ENCODE results near the gene USP7.
"Not testable (repeated sequence)": the region's sequence is repeated elsewhere in the genome, so short reads cannot be mapped to it uniquely, and the experiment has no call there.

The USP7 gene

GRCh38 chr16:8882725-8883377, 80.9 kb downstream of the USP7 start:
- DNase-seq (ENCODE audit: low read depth in 1 of 2, low spot score in 1 of 2) = no peak
- TF ChIP-seq JUND (IDR thresholded peaks at IDR 0.05; ENCODE audit: low read depth) = no peak
- in situ Hi-C loops (cut with HindIII; ENCODE audit: low pct_unique_long_range_greater_than_20kb, low sequenced_read_pairs) = no loop called here

- no peak for TF ChIP-seq JUND (IDR thresholded peaks at IDR 0.05; ENCODE audit: low read depth)
- in situ Hi-C loops (cut with HindIII; ENCODE audit: low pct_unique_long_range_greater_than_20kb, low sequenced_read_pairs) = no loop called here
- no peak for DNase-seq (ENCODE audit: low read depth in 1 of 2, low spot score in 1 of 2)
These were observed 81.6 kb downstream of the USP7 start, which contains the start of gene LITAFD for GRCh38 chr16:8882041-8882617. Gene LITAFD, plus strand, starts transcription at chr16:8882351. Its CDS starts 2,005 bp downstream, at chr16:8884356.

GRCh38 chr16:8880839-8881510, 82.7 kb downstream of the USP7 start:
- DNase-seq (ENCODE audit: low read depth in 1 of 2, low spot score in 1 of 2) = no peak
- TF ChIP-seq JUND (IDR thresholded peaks at IDR 0.05; ENCODE audit: low read depth) = no peak
- in situ Hi-C loops (cut with HindIII; ENCODE audit: low pct_unique_long_range_greater_than_20kb, low sequenced_read_pairs) = no loop called here

- DNase-seq (ENCODE audit: low read depth in 1 of 2, low spot score in 1 of 2) = no peak
- no peak for TF ChIP-seq JUND (IDR thresholded peaks at IDR 0.05; ENCODE audit: low read depth)
- in situ Hi-C loops (cut with HindIII; ENCODE audit: low pct_unique_long_range_greater_than_20kb, low sequenced_read_pairs) = no loop called here
These were observed 85.2 kb downstream of the USP7 start for GRCh38 chr16:8878523-8878911.

GRCh38 chr16:8877894-8878522, 85.7 kb downstream of the USP7 start:
- in situ Hi-C loops (cut with HindIII; ENCODE audit: low pct_unique_long_range_greater_than_20kb, low sequenced_read_pairs) = no loop called here
- no peak for DNase-seq (ENCODE audit: low read depth in 1 of 2, low spot score in 1 of 2)
- TF ChIP-seq JUND (IDR thresholded peaks at IDR 0.05; ENCODE audit: low read depth) = no peak

GRCh38 chr16:8875317-8875716, 88.4 kb downstream of the USP7 start:
- in situ Hi-C loops (cut with HindIII; ENCODE audit: low pct_unique_long_range_greater_than_20kb, low sequenced_read_pairs); DNase-seq (ENCODE audit: low read depth in 1 of 2, low spot score in 1 of 2): not testable (repeated sequence)

- in situ Hi-C loops (cut with HindIII; ENCODE audit: low pct_unique_long_range_greater_than_20kb, low sequenced_read_pairs) = no loop called here
- DNase-seq (ENCODE audit: low read depth in 1 of 2, low spot score in 1 of 2) = no peak
- TF ChIP-seq JUND (IDR thresholded peaks at IDR 0.05; ENCODE audit: low read depth) = no peak
These were observed 89.3 kb downstream of the USP7 start for GRCh38 chr16:8874388-8874787.

GRCh38 chr16:8873866-8874195, 89.9 kb downstream of the USP7 start:
- in situ Hi-C loops (cut with HindIII; ENCODE audit: low pct_unique_long_range_greater_than_20kb, low sequenced_read_pairs); DNase-seq (ENCODE audit: low read depth in 1 of 2, low spot score in 1 of 2): not testable (repeated sequence)

GRCh38 chr16:8872967-8873865, 90.5 kb downstream of the USP7 start:
- in situ Hi-C loops (cut with HindIII; ENCODE audit: low pct_unique_long_range_greater_than_20kb, low sequenced_read_pairs) = no loop called here
- no peak for TF ChIP-seq JUND (IDR thresholded peaks at IDR 0.05; ENCODE audit: low read depth)
- peak in 1 of 2 experiments; percentile 46 for DNase-seq (ENCODE audit: low read depth in 1 of 2, low spot score in 1 of 2)

- in situ Hi-C loops (cut with HindIII; ENCODE audit: low pct_unique_long_range_greater_than_20kb, low sequenced_read_pairs) = no loop called here
- DNase-seq (ENCODE audit: low read depth in 1 of 2, low spot score in 1 of 2) = no peak
- TF ChIP-seq JUND (IDR thresholded peaks at IDR 0.05; ENCODE audit: low read depth) = no peak
These were observed 91.6 kb downstream of the USP7 start for GRCh38 chr16:8872071-8872470.

- in situ Hi-C loops (cut with HindIII; ENCODE audit: low pct_unique_long_range_greater_than_20kb, low sequenced_read_pairs) = not testable (repeated sequence)
These were observed 93.8 kb downstream of the USP7 start for GRCh38 chr16:8869988-8870241.

GRCh38 chr16:8869212-8869987, 94.3 kb downstream of the USP7 start:
- in situ Hi-C loops (cut with HindIII; ENCODE audit: low pct_unique_long_range_greater_than_20kb, low sequenced_read_pairs) = no loop called here
- TF ChIP-seq JUND (IDR thresholded peaks at IDR 0.05; ENCODE audit: low read depth) = no peak
- DNase-seq (ENCODE audit: low read depth in 1 of 2, low spot score in 1 of 2) = no peak

More at GRCh38 chr16:8869988-8870241, 93.8 kb downstream of the USP7 start:
- not testable (repeated sequence) for DNase-seq (ENCODE audit: low read depth in 1 of 2, low spot score in 1 of 2)

Measured in T47D (cell line).